HG02852 (cell line): ENCODE data around the gene NEK11.

Experiments used
- ATAC-seq: cut with Tn5 transposase; IDR thresholded peaks from one replicate; pipeline ENCODE4 v1.9.1; 2021; ENCODE audit warnings: mild to moderate bottlenecking, moderate library complexity; ENCODE audit not compliant: unreplicated experiment

Gene NEK11

DNA sequence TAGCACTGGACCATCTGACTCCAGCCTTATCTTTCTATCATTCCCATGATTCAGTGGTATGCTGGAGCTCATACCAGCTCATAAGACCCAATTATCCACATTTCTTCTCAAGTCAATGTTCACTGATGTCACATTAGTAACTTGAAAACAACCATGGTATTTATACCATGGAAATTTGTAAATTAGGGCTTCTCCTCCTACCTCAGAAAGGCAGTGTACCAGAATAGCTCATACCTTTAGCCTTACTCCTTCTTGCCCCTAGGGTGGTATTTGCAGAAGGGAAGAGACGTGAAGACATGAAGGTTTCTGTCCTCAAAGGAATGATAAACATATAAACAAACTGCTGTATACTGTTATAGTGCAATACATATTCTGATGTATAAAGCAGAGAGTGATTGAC lies 114.2 kb downstream of the NEK11 start:
- ATAC-seq = no peak

DNA sequence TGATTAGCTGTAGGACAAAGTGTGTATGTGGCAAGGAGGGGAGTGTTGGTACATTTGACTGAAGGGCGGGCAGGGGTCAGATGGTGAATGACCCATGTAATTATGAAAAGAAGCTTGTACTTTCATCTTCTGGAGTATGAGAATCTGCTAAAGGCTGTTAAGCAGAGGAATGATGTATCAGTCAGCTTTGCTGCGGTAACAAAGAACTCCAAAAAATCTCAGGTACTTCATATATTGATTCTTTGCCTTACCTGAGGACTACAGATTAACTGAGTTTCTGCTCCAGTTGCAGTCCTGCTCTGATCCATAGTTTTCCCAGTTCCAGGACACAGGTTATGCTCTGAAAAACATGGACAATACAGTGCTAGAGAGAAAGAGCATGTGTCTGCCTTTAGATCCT lies 115.1 kb downstream of the NEK11 start:
- ATAC-seq = no peak

DNA sequence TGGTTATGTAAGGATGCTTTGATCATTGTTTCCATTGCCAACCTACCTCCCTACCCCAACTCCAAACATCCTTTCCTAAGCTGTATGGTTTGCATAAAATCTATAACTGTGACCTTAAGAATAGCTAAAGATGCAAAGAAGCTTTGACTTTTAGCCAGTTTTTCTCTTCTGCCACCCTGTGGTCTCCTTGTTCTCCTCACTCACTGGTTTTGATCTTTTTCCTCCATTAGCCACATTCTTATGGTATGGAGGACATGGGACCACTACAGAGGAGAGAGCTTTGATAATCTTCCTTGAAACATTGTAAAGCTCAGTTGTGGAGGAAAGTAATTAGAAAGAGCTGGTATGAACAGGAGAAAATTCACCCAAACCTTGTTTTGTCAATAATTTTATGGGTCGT lies 115.9 kb downstream of the NEK11 start:
- no peak for ATAC-seq

DNA sequence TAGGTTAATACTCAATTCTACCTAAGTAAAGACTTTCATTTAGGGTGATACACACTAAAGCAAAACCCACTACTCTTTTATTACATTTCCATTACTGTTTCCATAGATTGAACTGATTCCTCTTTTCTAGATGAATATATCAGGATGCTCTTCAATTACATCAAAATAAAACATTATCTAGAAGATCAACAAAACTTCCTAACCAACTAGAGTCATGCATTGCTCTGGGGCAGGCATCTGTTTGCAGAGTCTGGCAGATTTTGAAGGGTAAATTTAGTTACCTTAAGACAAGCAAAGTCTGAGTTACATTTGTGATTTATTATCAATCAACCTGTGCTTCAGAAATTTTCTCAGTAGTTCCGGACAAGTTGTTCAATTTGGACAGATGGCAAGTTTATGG lies 117.1 kb downstream of the NEK11 start:
- no peak for ATAC-seq

DNA sequence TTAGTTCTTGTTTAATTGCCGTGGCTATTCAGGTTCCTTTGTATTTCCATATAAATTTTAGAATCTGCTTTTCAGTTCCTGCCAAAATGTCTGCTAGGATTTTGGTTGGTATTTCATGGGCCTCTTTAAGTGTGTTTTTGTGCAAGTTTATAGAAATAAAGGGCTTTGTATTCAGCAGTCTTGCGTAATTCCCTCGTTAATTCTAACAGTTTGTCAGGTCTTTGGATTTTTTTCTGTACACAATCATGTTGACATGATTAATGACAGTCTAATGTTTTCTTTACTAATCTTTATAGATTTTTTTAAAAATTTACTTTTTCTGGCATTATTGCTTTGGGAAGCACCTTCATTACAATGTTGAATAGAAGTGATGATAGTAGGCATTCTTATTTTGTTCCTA lies 120.9 kb downstream of the NEK11 start:
- ATAC-seq = no peak

DNA sequence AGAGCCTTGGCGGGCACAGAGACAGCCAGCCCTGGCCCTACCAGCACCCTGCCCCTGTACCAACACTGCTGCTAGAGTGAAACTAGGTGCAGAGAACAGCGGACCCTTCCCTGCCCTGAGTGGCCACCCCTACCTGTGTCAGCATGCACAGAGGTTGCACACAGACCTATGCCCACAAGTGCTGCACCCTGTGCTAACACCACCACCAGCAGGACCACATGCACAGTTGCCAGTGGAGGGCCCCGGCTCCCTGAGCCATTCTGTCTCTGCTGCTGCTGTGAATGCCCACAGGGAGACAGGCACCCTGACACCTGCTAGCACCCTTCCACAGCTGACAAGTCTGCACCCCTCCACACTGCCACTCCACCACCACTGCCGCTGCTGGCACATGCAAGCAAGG lies 131.8 kb downstream of the NEK11 start:
- ATAC-seq = no peak

DNA sequence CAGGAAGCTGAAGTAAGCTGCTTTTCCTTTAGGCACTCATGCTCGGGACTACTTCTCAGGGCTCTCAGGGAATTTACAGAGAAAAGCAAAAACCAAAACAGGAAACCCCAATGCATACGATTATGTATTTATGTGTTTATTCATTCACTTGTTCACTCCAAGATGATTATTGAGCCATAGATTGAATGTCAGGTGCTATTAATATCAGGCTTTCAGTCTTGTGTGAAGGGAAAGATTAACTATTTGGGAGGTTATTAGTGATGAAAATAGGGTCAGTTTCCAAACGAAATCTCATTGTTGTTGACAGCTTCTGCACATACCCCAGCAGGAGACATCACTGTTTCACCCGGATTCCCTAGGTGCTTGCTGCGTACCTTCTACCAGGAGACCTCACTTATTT lies 135.8 kb downstream of the NEK11 start:
- ATAC-seq = no peak

DNA sequence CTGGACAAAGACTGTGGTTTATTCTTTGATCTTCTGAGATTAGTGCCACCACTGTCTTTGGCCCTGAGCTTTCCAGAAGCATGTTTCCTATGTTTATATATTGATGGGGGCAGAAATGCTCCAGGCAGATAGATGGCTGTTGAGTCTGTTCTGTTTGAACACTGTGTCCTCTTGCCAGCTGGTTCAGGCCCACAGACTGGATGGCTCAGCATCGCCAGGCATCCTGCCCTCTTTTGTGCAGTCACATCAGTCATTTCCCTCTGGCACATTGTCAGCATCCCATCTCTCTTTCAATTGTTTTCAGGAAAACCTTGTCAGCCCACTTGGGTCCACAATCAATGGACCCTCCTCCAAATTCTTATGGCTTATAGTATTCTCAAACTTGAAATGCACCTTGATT lies 141.2 kb downstream of the NEK11 start:
- ATAC-seq = no peak

DNA sequence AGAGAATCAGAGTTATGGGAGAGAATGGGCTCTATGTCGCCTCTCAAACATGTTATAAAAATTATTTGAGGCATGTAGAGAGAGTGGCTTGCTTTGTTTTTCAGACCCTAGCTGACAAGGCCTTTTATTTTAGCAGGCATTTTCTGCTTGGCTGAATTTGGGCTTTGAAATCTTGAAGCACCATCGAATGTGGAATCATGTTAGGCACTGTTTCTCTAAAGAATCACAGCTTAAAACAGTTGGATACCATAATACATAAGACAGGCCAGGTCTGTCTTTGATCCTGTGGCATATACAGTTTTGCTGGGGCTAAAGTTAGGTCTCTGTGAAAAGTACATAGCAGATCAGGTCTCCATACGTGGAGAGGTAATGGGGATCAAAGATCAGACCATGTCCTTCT lies 142.7 kb downstream of the NEK11 start:
- no peak for ATAC-seq

DNA sequence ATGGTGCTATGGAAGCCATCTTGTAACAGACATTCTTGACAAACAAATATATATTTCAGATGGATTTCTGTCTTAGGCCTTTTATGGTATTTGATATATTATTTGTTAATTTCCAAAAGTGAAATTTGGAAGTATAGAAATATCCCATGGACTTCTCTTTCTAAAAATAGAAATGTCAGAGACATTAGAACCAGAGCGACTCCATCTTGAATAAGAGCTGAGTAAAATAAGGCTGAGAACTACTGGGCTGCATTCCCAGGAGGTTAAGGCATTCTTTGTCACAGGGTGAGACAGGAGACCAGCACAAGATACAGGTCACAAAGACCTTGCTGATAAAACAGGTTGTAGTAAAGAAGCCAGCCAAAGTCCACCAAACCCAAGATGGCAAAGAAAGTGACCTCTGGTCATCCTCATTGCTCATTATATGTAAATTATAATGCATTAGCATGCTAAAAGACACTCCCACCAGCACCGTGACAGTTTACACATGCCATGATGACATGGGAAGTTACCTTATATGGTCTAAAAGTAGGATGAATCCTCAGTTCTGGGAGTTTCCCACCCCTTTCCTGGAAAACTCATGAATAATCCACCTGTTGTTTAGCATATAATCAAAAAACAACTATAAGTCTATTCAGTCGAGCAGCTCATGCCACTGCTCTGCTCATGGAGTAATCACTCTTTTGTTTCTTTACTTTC lies 146.0 kb downstream of the NEK11 start:
- no peak for ATAC-seq

DNA sequence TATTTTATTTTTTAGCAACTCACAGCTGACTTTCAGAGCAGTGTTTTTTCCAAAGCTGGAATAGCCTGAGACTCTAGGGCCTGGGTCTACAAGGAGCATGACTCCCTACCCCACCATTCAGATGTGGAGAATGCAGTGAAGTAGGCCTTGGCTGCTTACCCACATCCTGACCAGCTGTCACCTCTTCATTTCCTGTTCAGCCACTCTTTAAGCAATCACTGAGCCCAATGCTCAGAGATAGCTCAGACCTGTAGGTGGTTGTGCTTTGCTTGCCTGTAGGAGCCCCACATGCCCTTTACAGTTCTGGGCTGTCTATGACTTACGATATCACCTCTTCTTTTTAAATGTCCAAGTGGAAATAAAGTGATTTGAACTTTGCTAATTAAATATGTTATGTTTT lies 148.1 kb downstream of the NEK11 start:
- ATAC-seq = peak; percentile 99

DNA sequence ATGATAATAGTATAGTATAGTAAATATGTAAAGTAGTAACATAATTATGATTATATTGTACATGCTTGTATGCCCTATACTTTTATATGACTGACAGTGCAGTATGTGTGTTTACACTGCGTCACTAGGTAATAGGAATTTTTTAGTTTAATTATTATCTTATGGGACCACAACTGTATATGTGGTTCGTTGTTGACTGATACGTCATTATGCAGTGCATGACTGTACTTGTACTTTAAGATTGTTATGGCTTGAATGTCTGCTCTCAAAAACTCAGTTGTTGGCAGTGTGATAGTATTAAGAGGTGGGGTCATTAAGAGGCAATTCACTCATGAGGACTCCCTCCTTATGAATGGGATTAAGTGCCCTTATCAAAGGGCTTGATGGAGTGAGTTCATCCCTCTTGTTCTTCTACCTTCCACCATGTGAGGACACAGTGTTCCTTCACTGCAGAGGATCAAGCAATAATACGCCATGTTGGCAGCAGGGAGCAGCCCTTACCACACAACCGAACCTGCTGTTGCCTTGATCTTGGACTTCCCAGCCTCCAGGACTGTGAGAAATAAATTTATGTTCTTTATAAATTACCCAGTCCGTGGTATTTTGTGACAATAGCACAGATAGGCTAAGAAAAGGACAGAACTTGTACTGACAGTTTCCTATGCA lies 152.2 kb downstream of the NEK11 start:
- no peak for ATAC-seq

DNA sequence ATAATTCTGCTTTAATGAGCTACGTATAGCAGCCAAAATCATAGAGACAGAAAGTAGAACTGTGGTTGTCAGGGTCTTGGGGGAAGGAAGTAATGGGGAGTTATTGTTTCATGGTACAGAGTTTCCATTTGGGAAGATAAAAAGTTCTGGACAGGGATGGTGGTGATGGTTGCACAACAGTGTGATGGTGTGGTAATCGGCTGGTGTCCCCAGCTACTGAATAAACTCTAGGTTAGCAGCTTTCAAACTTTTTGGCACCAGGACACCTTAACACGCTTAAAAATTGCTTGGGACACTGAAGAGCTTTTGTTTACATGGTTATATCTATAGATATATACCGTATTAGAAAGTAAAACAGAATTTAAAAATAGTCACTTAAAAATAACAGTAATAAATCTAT lies 166.0 kb downstream of the NEK11 start:
- no peak for ATAC-seq

DNA sequence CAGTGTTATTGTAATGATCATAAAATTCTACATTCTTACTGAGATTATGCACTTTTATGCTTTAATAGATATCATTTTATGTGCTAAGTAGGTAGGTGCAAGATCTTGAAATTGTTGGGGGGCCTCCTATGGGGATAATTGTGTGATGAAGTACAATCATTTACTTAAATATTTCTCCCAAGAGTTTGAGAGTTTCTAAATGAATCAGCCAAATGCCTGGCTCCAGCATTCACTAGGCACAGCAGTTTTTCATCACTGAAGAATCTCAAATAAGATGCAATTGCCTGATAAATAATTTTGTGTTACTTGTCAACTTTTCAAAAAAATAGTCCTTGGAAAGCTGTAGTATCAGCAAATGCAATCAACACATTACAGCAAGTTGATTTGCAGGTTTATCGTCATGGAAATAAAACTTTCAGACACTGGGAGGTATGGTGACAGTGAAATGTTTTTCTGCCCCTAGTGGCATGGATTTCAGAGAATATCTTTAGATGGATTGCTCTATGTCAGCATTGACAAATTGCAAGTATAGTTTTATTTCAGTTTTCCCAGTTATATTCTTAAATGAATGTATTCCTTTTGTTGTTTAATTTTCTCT lies 167.1 kb downstream of the NEK11 start:
- ATAC-seq = no peak

DNA sequence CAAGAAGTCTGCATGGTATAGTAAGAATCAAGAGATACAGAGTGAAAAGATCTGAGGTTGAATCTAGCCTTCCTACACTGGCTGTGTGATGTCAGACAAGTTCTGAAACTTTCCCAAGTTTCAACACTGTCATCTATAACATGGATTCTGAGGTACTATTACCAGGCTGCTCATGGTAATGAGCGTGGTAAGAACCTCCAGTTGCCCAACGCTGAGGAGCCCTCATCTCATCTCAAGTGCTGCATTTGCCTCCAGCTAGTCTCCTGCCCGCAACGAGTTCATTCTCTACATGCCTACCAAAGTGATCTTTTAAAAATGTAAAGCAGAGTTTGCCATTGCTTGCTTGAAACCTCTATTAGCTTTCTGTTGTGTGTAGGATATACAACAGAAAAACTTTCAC lies 168.1 kb downstream of the NEK11 start:
- no peak for ATAC-seq

DNA sequence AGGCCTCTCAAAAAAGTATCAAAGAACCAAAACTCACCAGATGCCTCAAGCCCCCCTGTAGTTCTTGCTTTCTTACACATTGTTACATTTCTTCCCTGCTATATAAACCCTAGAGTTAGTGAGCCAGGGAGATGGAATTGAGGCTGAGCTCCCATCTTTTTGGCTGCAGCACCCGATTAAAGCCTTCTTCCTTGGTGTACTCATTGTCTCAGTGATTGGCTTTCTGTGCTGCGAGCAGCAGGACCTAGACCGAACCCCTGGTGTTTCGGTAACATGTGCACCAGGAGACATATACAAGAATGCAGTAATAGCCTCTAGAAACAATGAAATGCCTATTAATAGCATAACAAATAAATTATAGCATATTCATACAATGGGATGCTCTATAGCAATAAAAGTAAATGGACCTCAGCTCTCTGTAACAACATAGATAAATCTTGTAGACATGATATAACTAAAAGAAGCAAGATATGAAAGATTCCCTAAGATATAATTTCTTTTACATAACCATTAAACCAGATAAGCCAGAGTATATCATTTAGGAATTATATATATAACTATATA lies 174.0 kb downstream of the NEK11 start:
- no peak for ATAC-seq

DNA sequence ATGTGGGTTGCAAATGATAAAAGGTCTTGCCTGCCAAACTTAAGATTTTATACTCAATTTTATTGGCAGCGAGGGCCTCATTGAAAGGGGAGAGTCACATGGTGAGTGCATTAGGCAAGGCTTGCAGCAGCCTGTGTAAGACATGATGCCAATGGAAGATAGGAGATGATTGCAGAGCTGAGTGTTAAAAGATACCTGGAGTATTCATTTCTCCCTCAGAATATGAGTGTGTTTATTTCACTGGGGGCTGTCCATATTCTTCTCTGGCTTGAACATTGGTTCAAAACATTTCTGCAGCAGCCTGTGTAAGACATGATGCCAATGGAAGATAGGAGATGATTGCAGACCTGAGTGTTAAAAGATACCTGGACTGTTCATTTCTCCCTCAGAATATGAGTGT lies 189.7 kb downstream of the NEK11 start:
- ATAC-seq = no peak

DNA sequence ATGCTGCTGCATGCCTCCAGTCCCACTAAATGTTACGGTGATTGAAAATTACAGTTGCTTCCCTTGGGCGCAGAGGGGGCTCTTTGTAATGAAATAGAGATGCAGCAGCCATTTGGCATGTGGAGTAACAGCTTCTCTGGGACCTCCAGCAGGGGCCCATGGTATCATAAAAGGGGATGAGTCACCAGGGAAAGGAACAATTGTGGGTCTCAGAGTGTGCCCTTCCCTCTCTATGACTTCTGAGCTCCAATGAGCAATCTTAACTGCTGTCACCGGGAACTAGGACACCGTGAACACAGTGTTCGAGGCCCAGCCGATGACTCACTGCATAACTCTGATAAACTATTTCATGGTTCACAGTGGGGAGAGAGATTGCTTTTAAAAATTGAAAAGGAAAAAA lies 190.1 kb downstream of the NEK11 start:
- ATAC-seq = no peak

DNA sequence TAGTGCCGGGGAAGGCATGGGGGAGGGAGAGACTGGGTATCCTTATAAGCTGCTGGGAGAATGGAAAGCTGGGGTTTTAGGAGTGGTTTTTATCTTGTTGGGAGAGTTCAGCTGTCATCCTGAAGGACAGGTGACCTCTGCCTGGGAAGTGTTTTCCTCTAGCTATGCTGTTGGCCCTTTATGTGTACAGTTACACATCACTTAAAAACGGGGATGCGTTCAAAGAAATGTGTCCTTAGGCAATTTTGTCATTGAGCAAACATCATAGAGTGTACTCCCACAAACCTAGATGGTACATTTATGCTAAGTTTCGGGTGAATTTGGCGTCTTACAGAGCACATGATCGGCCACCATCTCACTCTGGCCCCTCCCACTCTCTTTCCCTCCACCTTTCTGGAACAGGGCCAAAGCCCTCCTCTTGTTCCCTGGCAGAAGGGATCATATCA lies 190.6 kb downstream of the NEK11 start:
- no peak for ATAC-seq

DNA sequence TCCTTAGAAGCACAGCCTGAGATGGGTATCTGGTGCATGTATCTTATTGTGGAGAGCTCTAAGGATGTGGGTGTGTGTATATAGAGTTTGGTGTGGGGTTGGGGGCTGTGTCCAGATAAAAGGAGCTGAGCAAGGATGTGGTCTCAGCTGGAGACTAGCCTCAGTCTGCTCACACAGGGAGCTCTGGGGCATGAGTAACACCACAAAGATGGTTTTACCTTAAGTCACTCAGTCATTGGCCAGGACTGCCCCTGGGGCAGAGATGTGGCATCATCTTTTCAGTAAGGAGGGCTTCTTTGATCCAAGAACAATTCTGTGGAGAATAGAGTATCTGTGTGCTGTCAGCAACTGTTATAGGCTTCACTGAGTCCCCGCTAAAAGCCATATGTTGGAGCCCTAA lies 191.5 kb downstream of the NEK11 start:
- no peak for ATAC-seq

DNA sequence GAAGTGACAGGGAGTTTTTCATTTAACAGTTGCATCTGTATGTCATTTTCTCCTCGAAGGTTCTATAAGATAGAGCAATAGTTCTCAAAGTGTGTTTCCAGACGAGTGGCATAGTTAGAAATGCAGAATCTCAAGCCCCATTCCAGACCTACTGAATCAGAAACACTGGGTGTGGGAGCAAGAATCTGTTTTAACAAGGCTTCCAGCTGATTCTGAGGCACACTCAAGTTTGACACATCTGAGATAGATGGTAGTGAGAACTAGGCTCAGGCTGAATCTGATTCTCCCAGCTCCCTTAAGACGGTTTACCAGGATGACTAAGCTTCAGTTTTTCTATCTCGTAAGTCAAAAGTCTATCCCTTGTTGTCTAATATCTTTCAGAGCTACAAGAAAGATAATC lies 195.1 kb downstream of the NEK11 start:
- no peak for ATAC-seq

DNA sequence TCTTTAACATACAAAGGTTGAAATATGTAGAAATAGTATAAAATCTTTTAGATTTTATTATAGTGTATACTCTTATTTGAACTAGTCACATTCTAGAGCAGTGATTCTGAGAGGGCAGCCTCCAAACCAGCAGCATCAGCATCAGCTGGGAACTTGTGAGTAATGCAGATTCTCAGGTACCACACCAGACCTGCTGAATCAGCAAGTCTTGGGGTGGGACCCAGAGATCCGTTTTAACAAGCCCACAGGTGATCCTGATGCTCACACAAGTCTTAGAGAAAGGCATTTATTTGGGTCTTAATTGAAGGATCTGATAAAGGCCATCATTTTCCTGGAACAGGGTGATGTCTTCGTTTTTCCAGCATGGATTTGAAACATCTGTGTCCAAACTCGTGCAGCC lies 195.9 kb downstream of the NEK11 start:
- ATAC-seq = no peak
